NCI-H524 treated with DMSO at 0.1 percent for 48 hours (cell line): ENCODE measurements around the gene FRYL.
A peak's percentile ranks its signal among the peaks of the same experiment; 100 is the strongest.

Experiments used
- DNase-seq: peaks from one replicate; lab custom pipeline; 2025; lab: John Stamatoyannopoulos, UW

Gene FRYL

GRCh38 chr4:48620093-48620492 lies 160.0 kb downstream of the FRYL start:
- DNase-seq = no peak

DNA sequence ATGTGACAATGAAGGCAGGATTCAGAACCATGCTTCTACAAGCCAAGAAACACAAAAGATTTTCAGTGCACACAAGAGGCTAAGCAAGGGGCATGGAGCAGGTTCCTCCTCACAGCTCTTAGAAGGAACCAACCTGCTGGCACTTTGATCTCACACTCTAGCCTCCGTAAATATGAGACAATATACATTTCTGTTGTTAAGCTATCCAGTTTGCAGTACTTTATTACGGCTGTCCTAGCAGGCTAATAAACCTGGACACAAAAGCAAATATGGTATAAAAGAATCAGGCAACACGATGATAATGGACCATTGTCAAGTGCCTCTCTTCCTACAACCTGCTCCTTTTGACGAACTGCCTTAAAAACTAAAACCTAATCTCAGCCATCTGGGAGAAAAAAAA lies 175.6 kb downstream of the FRYL start:
- DNase-seq = peak; percentile 5

DNA sequence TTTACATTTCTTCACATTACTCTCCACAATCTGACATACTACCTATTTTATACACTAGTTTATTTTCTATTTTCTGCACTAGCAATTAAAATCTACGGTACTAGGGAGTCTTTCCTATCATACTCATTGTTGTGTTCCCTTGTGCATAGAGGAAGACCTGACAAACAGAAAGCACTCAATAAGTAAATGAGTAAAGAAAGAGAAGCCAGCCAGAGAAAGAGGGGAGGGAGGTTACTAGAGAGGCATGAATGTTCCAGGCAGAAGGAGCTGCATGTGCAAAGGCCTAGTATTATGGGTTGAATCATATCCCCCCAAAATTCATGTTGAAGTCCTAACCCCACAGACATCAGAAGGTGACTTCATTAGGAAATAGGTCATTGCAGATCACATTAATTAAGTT lies 176.0 kb downstream of the FRYL start:
- DNase-seq = no peak

- DNase-seq = no peak
Measured at GRCh38 chr4:48603366-48604003, 176.6 kb downstream of the FRYL start.

- DNase-seq = no peak
Measured at GRCh38 chr4:48602763-48603162, 177.3 kb downstream of the FRYL start.

DNA sequence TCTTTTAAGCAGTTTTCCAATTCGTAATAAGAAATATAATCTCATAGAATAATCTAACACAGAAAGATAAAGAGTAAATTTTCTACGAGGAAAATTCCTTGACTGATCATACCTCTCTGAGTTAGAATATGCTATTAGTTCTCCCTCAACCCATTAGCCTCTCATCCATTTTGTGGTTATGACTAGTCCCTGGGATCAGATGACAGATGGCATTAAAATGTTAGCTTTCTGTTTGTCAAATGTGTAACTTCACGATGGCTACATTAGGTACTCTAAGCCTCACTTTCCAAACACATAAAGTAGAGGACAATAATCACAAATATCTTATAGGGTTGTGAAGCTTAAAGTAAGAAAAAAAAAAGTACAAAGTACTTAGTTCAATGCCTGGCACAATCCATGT lies 177.9 kb downstream of the FRYL start:
- DNase-seq = peak; percentile 35

DNA sequence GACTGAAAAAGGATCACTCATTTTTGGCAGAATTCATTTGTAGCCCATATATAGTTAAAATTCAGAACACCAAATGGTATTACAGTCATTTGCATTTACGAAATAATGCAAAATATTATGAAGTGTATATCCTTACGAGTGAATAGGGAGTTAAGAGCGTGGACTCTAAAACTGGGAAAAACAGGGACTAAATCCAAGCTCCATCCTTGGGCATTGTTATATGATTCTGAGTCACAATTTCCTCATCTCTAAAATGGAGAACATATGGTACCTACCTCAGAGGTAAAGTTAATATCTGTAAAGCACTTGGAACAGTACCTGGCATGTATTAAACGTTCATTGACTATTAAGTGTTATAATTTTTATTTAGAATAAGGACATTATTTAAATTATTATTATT lies 183.7 kb downstream of the FRYL start:
- DNase-seq = no peak

DNA sequence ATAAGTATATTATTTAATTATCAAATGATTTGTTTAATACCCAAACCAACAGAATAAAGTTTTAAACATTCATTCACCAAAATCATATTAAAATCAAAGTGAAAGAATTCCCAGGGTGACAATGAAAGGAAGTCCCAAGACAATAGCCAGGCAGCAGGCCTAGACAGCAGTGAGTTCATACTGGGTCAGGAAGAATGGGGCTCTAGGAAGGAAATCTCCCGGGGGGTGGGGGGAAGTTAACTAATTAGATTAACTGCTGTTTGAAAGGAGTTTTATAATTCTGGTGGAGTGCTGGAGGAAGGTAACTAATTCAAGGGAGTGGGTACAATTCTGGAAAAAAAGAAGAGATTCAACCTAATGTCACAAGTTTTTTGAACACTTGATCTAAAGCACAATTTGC lies 185.9 kb downstream of the FRYL start:
- no peak for DNase-seq

- DNase-seq = no peak
Measured at GRCh38 chr4:48591372-48591771, 188.7 kb downstream of the FRYL start.

DNA sequence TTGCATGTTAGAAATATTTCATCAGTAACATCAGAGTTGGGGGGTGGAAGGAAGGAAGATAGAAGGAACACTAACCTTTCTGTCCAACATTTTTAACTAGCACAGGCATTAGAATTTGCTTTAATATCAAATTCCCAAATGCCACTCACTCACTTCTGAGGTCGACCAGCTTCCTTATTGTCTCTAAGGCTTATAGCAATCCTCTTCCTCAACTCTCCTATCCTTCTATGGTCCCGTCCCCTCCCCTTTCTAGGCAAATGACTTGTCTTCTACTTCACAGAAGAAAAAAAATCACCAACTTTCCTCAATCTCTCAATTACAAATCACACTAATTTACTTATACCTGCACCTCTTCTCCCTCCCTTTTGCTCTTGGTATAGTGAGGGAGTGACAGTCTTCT lies 189.2 kb downstream of the FRYL start:
- DNase-seq = no peak

DNA sequence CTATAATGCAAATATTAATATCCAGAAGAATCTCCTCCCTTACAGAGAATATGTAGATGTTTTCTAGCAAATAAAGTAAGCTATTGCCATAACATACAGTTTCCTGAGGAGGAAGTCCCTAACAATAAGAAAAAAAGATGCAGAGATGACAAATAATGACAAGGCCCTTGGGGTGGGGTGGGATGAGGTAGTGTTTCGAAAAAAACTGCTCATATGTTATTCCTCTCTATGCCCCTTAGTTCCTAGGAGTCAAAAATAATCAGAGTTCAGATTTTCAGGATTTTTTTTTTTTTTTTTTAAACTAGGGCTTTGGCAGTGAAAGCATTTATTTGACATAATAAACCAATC lies 191.0 kb downstream of the FRYL start:
- DNase-seq = no peak

- DNase-seq = no peak
Measured at GRCh38 chr4:48588230-48589097, 191.6 kb downstream of the FRYL start.

GRCh38 chr4:48585401-48585800 lies 194.7 kb downstream of the FRYL start:
- DNase-seq = no peak

DNA sequence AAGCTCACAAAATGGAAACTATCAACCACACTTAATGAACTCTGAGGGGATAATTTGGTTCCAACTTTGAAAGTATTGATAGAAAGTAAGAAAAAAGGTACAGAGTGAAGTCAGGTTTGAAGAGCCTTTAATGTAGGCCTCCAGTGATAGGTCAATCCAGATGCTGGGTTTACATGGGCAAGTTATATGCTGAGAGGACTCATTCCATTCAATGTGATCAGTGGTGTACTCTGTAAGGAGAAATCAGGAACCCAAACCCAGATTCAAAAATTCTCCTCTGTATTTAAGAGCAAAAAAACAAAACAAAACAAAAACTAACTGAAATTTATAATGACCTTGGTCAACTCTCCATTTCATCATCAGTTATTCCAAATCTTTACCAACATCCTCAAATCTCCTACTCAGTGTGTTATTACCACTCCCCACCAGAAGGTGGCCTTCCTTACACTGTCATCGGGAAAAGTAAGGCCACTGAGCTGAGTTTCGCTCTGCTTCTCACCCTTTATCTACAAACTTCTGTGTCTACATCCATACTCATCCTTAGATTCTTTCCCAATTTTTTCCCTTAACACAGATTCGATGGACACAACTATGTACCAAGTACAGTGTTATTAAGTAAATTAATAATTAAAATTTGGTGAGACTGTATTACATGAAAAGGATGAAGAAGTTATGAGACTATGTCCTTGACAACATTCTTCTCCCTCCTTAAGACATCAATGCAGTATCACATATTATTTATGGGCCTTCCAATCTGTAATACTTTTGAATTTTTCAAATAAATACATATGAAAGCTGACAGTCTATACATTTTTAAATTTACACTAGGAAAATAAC lies 201.7 kb downstream of the FRYL start:
- no peak for DNase-seq

DNA sequence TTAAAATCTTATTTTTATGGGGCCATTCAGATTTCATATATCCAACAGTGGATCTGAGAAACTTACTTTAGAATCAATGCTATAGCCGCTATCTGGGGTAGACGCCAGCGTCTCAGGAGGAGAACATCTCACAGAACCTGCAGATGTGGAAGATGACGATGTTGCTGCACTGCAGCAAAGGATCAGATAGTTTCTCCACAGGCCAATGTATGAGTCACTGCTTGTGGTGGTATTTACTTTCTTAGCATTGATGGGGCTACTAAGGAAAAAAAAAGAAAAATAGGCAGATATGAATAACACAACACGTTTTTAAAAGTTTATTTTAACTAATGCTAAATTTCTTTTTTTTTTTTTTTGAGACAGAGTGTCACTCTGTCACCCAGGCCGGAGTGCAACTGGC lies 204.1 kb downstream of the FRYL start:
- no peak for DNase-seq

DNA sequence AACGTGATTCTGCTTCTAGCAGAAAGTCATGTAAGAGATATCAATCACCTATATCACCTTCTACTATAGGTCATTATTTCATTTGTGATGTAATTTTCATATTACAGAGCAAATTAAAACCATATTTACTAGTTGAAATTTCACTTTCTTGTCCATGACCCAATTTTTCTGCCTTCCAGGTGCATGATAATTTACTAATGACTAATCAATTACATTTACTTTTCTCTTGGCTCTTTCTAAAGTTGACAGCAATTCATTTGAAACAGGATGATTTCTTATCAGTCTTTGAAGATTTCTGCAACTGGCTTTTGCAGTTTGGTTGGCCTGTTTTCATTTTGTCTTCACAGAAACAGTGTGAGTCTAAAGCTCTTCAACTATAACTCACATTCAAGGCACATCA lies 208.6 kb downstream of the FRYL start:
- DNase-seq = no peak

DNA sequence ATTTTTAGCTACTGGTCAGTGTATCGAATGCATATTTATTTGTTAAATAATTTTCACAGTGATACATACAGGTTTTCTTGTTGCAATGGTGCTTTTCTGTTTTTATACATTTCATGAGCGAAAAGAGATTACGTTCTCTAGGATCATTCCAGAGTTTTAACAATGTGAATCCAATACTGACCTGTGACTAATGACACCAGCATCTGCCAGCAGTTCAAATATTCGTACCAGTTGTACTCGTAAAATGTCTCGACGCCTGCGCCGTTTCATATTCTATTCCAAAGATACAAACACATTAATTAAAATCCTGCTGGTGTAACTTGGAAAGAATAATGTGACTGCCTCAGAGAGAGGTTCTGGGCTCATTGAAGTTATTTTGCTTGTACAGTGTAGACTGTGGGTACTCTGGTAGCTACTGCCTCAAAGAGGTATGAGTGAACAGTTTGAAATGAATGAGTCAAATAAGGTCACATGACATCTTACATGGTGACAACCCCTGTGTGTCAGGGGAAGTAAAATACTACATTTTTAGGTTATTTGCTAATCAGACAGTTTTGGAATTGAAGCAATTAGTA lies 209.3 kb downstream of the FRYL start:
- no peak for DNase-seq

GRCh38 chr4:48566034-48566384 lies 214.1 kb downstream of the FRYL start:
- DNase-seq = no peak

DNA sequence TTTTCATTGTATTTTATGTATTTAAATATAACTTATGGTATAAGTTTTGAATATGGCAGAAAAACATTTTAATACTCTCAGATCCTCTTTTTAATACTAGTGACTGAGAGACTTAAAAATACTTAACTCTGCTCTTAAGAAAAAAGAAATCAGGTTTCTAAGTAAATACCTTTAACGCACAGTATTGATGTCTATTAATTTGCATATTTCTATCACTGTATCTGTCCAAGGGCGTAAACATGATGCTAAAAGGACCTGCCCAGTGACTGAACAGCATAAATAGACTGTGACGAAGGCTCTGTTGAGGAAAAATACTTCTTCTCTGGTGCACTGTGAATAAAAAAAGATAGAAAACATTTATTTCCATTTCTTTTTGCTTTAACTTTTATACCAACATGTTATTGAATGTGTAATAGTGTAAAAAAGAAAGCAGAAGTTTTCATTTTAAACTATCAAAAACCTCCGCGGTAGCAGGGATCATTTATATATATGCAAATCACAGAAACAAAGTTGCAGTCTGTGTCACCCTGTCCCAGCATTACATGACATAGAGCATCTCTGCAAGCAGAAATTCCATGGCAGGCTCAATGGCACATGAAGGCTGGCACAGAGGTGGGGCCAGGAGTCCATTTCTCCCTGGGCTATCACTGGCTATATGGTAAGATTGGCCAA lies 214.6 kb downstream of the FRYL start:
- DNase-seq = no peak

GRCh38 chr4:48564151-48564550 lies 215.9 kb downstream of the FRYL start:
- DNase-seq = no peak

GRCh38 chr4:48558819-48559218 lies 221.3 kb downstream of the FRYL start:
- no peak for DNase-seq

DNA sequence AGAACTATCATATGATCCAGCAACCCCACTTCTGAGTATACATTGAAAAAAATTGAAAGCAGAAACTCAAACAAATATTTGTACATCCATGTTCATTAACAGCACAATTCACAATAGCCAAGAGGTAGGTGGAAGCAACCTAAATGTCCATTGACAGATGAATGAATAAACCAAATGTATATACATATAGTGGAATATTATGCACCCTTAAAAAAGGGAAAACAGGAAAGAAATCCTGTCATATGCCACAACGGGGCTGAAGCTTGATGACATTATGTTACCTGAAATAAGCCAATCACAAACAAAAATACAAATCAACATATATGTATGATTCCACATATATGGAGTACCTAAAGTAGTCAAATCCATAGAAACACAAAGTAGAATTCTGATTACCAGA lies 222.1 kb downstream of the FRYL start:
- DNase-seq = no peak
